HepG2 (cell line): ENCODE measurements around the gene SQOR. TPM values are rescaled to one million over a fixed set of nuclear protein-coding genes. Genes with fewer than 3 reads are reported as not detected.

Source experiments
- BRD4 ChIP-seq: sonication (generic); formaldehyde crosslinking; IDR thresholded peaks from 2 replicates; pipeline ENCODE4 v1.4.0; 2020; ENCODE audit warnings: missing genetic modification reagents
- CBFB ChIP-seq: sonication (generic); formaldehyde crosslinking; IDR thresholded peaks from 2 replicates; pipeline ENCODE4 v1.4.0; 2020; ENCODE audit warnings: missing genetic modification reagents
- FOXA3 ChIP-seq: IDR thresholded peaks from 2 replicates; pipeline ENCODE4 v1.6.1; 2016; ENCODE audit warnings: missing genetic modification reagents, missing compliant biosample characterization
- GABPA ChIP-seq, 2 experiments: IDR thresholded peaks; 2 replicates each; pipeline ENCODE4 v1.6.1; 2011 to 2016; ENCODE audit warnings: low read depth in 2 of 2, low read length in 1 of 2, missing biosample characterization in 1 of 2, missing genetic modification characterization in 1 of 2
- HNF4A ChIP-seq: sonication (generic); formaldehyde crosslinking; IDR thresholded peaks from 2 replicates; pipeline ENCODE4 v1.4.0; 2020; ENCODE audit warnings: missing genetic modification reagents
- MAFG ChIP-seq: sonication (generic); formaldehyde crosslinking; IDR thresholded peaks from 2 replicates; pipeline ENCODE4 v1.5.1; 2020; ENCODE audit warnings: mild to moderate bottlenecking, missing genetic modification reagents
- RFX3 ChIP-seq: IDR thresholded peaks from 2 replicates; pipeline ENCODE4 v1.6.1; 2016; ENCODE audit warnings: missing biosample characterization, missing genetic modification reagents
- SALL1 ChIP-seq: sonication (generic); formaldehyde crosslinking; IDR thresholded peaks from 2 replicates; pipeline ENCODE4 v1.8.0; 2022; ENCODE audit warnings: mild to moderate bottlenecking, missing genetic modification reagents
- SNRNP70 ChIP-seq: fragments of 200-400 bp; formaldehyde crosslinking; IDR thresholded peaks from 2 replicates; pipeline ENCODE4 v1.6.1; 2017; ENCODE audit warnings: mild to moderate bottlenecking, low read depth, low read length, moderate library complexity
- SP2 ChIP-seq: sonication (generic); formaldehyde crosslinking; IDR thresholded peaks from 2 replicates; pipeline ENCODE4 v1.5.1; 2020; ENCODE audit warnings: mild to moderate bottlenecking, missing genetic modification reagents
- SRSF9 ChIP-seq: fragments of 200-400 bp; formaldehyde crosslinking; IDR thresholded peaks from 2 replicates; pipeline ENCODE4 v1.6.1; 2018; ENCODE audit warnings: borderline replicate concordance, mild to moderate bottlenecking, low read depth, low read length; ENCODE audit not compliant: insufficient read depth, poor library complexity, severe bottlenecking
- YEATS4 ChIP-seq: sonication (generic); formaldehyde crosslinking; IDR thresholded peaks from 2 replicates; pipeline ENCODE4 v1.4.0; 2020; ENCODE audit warnings: missing genetic modification reagents, borderline replicate concordance
- ZFP41 ChIP-seq: sonication (generic); formaldehyde crosslinking; IDR thresholded peaks from 2 replicates; pipeline ENCODE4 v1.4.0; 2020; ENCODE audit warnings: mild to moderate bottlenecking, missing genetic modification reagents, borderline replicate concordance
- ZNF17 ChIP-seq: sonication (generic); formaldehyde crosslinking; IDR thresholded peaks from 2 replicates; pipeline ENCODE4 v1.5.0; 2020; ENCODE audit warnings: mild to moderate bottlenecking, missing genetic modification reagents
- ZNF224 ChIP-seq: sonication (generic); formaldehyde crosslinking; IDR thresholded peaks from 2 replicates; pipeline ENCODE4 v1.5.0; 2020; ENCODE audit warnings: mild to moderate bottlenecking, missing genetic modification reagents
- ZNF260 ChIP-seq: sonication (generic); formaldehyde crosslinking; IDR thresholded peaks from 2 replicates; pipeline ENCODE4 v1.4.0; 2020; ENCODE audit warnings: missing genetic modification reagents, low read depth, mild to moderate bottlenecking, borderline replicate concordance
- ZNF280D ChIP-seq: sonication (generic); formaldehyde crosslinking; IDR thresholded peaks from 2 replicates; pipeline ENCODE4 v1.5.1; 2020; ENCODE audit warnings: mild to moderate bottlenecking, missing genetic modification reagents
- ZNF746 ChIP-seq: sonication (generic); formaldehyde crosslinking; IDR thresholded peaks from 2 replicates; pipeline ENCODE4 v1.8.0; 2022; ENCODE audit warnings: mild to moderate bottlenecking, missing genetic modification reagents
- ZNF75D ChIP-seq: sonication (generic); formaldehyde crosslinking; IDR thresholded peaks from 2 replicates; pipeline ENCODE4 v1.8.1; 2023; ENCODE audit warnings: missing genetic modification reagents, mild to moderate bottlenecking, borderline replicate concordance
- ZSCAN12 ChIP-seq: sonication (generic); formaldehyde crosslinking; IDR thresholded peaks from 2 replicates; pipeline ENCODE4 v1.9.0; 2021; ENCODE audit warnings: mild to moderate bottlenecking, missing genetic modification reagents
- polyA plus RNA-seq, 8 experiments: library from polyadenylated mRNA; depleted of rRNA in 3 of 8; stranded (reverse) in 7 of 8; unstranded in 1 of 8; fragments of >200 nt; fragmentation: Illumina TruSeq in 4 of 8; extraction: Trizol in 4 of 8; gene quantifications; 2 replicates each; pipeline versions ENCODE4 v1.2.1 to v1.2.3, GENCODE V29; 2011 to 2016; ENCODE audit warnings: low read depth in 4 of 8, missing spikeins in 1 of 8, mixed read lengths in 1 of 8; ENCODE audit not compliant: insufficient read depth in 1 of 8
- total RNA-seq, 5 experiments: library from RNA; depleted of rRNA; stranded (reverse); fragments of >200 nt; fragmentation: Illumina TruSeq; extraction: Trizol; gene quantifications; 2 replicates each; pipeline ENCODE4 v1.2.3, GENCODE V29; 2016; ENCODE audit warnings: low read depth in 1 of 5
- TF ChIP-seq, protein P1 (sequence below): sonication (generic); formaldehyde crosslinking; IDR thresholded peaks from 2 replicates; pipeline ENCODE4 v1.4.0; 2020; ENCODE audit warnings: missing genetic modification reagents, mild to moderate bottlenecking, borderline replicate concordance
- TF ChIP-seq, protein P2 (sequence below): IDR thresholded peaks from 2 replicates; pipeline ENCODE4 v1.6.1; 2016; ENCODE audit warnings: low read depth

SQOR gene
- total and polyA plus RNA-seq, 2 of the 13 experiments (the other 11 are each of a cell fraction or from before 2014, with no cell fraction given) = 19.3 to 19.4 TPM

GRCh38 chr15:45587095-45587862, 47.5 kb upstream of the SQOR start, which contains the start of gene BLOC1S6 (continued):
- TF ChIP-seq, protein P1, sequence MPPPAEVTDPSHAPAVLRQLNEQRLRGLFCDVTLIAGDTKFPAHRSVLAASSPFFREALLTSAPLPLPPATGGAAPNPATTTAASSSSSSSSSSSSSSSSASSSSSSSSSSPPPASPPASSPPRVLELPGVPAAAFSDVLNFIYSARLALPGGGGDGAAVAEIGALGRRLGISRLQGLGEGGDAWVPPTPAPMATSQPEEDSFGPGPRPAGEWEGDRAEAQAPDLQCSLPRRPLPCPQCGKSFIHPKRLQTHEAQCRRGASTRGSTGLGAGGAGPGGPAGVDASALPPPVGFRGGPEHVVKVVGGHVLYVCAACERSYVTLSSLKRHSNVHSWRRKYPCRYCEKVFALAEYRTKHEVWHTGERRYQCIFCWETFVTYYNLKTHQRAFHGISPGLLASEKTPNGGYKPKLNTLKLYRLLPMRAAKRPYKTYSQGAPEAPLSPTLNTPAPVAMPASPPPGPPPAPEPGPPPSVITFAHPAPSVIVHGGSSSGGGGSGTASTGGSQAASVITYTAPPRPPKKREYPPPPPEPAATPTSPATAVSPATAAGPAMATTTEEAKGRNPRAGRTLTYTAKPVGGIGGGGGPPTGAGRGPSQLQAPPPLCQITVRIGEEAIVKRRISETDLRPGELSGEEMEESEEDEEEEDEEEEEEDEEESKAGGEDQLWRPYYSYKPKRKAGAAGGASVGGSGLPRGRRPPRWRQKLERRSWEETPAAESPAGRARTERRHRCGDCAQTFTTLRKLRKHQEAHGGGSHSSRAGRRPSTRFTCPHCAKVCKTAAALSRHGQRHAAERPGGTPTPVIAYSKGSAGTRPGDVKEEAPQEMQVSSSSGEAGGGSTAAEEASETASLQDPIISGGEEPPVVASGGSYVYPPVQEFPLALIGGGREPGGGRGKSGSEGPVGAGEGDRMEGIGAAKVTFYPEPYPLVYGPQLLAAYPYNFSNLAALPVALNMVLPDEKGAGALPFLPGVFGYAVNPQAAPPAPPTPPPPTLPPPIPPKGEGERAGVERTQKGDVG (CRISPR knock-in tag) = peak; percentile 56; the same call in 1 of the 2 replicates
- TF ChIP-seq MAFG (no peak), SP2 (peak; percentile 72), ZNF280D (CRISPR knock-in tag) (no peak; the same call in 1 of the 2 replicates), SALL1 (CRISPR knock-in tag) (peak; percentile 96), GABPA (IDR thresholded peaks at IDR 0.05; ENCODE audit: low read depth, low read length) (peak; percentile 85), GABPA (CRISPR knock-in tag; IDR thresholded peaks at IDR 0.05; ENCODE audit: low read depth) (peak; percentile 99), BRD4 (peak; percentile 76; the same call in 1 of the 2 replicates), ZNF746 (CRISPR knock-in tag) (peak; percentile 80), CBFB (CRISPR knock-in tag) (peak; percentile 49), ZNF17 (no peak), SRSF9 (no peak), ZNF75D (CRISPR knock-in tag) (no peak), ZNF224 (CRISPR knock-in tag) (peak; percentile 73; the same call in 1 of the 2 replicates), ZSCAN12 (CRISPR knock-in tag) (no peak), FOXA3 (CRISPR knock-in tag) (peak; percentile 61), ZFP41 (no peak), RFX3 (CRISPR knock-in tag) (no peak), ZNF260 (CRISPR knock-in tag) (no peak), YEATS4 (peak; percentile 98), SNRNP70 (no peak), HNF4A (CRISPR knock-in tag) (peak; percentile 26; the same call in 1 of the 2 replicates)
- TF ChIP-seq, protein P2, sequence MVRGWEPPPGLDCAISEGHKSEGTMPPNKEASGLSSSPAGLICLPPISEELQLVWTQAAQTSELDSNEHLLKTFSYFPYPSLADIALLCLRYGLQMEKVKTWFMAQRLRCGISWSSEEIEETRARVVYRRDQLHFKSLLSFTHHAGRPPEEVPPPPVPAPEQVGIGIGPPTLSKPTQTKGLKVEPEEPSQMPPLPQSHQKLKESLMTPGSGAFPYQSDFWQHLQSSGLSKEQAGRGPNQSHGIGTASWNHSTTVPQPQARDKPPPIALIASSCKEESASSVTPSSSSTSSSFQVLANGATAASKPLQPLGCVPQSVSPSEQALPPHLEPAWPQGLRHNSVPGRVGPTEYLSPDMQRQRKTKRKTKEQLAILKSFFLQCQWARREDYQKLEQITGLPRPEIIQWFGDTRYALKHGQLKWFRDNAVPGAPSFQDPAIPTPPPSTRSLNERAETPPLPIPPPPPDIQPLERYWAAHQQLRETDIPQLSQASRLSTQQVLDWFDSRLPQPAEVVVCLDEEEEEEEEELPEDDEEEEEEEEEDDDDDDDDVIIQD (CRISPR knock-in tag) = peak; percentile 72; the same call in 1 of the 2 replicates
